NT2/D1 (cell line): ENCODE measurements around the gene CFL1.

Source experiments
- SUZ12 ChIP-seq: IDR thresholded peaks from 2 replicates; pipeline ENCODE4 v1.6.1; 2011; ENCODE audit not compliant: insufficient read length, insufficient read depth; ENCODE audit errors: extremely low read depth
- YY1 ChIP-seq: IDR thresholded peaks from 2 replicates; pipeline ENCODE4 v1.6.1; 2011; ENCODE audit not compliant: insufficient read length, insufficient read depth

GRCh38 chr11:65808744-65809341, 49.1 kb downstream of the CFL1 start:
- TF ChIP-seq YY1 (no peak), SUZ12 (no peak)
